ENCODE measurements around the gene LUZP4. TPM values are rescaled to one million over a fixed set of nuclear protein-coding genes. Genes with fewer than 3 reads are reported as not detected.
A peak's percentile ranks its signal among the peaks of the same experiment; 100 is the strongest.
"Not testable (repeated sequence)": the region's sequence is repeated elsewhere in the genome, so short reads cannot be mapped to it uniquely, and the experiment has no call there.

Gene LUZP4
- polyA plus RNA-seq, 4 donors, result not detected

- no peak for DNase-seq (ENCODE audit: low read depth in 4 of 4, low spot score in 2 of 4)
These were observed 43.9 kb downstream of the LUZP4 start for GRCh38 chrX:115333446-115333845.

GRCh38 chrX:115337491-115338144 lies 48.1 kb downstream of the LUZP4 start:
- DNase-seq (ENCODE audit: low read depth in 4 of 4, low spot score in 2 of 4), result no peak

GRCh38 chrX:115339441-115340025 lies 50.0 kb downstream of the LUZP4 start:
- DNase-seq (ENCODE audit: low read depth in 4 of 4, low spot score in 2 of 4), result no peak

DNA sequence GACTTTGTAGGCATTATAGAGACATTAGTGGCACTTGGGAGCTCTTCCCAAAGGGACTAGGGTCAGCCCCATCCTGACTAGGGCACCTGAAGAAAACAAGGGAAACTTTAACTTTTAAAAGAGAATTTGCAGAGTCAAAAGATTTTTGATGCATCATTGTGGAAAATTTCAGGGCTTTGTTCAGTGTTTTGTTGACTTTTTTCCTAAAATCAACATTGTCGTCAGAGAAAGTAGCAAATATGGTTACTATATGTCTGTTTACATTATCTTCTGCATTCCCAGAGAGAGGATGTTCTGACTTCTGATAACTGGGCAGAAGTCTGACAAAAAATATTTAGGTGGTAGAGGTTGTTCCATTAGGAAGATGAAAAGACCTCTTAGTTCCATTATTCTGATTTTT lies 51.9 kb downstream of the LUZP4 start:
- no peak for DNase-seq (ENCODE audit: low read depth in 4 of 4, low spot score in 2 of 4)

DNA sequence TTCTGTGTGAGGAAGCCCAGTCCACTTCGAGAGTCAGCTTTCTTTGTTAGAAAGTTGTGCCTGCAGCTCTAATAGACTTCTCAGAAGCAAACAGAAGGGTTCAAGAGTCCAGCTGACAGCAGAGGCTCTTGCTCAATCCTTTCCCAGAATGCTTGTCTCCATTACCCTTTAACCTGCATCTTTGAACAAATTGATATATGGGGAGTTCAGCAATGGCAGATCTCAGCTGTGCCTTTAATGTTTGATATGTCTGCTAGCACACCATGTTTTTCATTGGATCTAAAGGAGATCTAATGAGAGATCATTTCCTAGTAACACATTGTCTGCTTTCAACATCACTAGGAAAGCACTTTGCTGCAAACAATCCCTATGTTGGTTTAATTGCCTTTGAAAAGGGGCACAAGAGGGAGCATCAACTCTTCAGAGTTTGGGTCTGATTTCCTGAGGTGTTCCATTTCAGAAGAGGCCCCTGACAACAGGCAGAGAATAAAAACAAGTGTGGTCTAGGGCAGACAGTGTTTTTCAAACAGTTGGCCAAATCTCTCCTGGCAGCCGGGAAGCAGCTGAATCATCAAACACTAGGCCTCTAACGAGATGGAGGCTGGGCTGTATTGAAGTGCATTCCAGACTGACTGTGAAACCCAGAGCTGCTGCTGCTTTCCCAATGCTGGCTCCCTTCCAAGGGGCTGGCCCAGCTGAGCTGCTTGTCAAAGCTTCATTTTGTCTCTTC lies 55.5 kb downstream of the LUZP4 start:
- peak in 3 of 4 donors; percentile 36 to 69 (median 60) for DNase-seq (ENCODE audit: low read depth in 4 of 4, low spot score in 2 of 4)

GRCh38 chrX:115345615-115346014 lies 56.1 kb downstream of the LUZP4 start:
- no peak for DNase-seq (ENCODE audit: low read depth in 4 of 4, low spot score in 2 of 4)

DNA sequence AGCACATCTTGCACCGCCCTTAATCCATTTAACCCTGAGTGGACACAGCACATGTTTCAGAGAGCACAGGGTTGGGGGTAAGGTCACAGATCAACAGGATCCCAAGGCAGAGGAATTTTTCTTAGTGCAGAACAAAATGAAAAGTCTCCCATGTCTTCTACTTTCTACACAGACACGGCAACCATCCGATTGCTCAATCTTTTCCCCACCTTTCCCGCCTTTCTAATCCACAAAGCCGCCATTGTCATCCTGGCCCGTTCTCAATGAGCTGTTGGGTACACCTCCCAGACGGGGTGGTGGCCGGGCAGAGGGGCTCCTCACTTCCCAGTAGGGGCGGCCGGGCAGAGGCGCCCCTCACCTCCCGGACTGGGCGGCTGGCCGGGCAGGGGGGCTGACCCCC lies 57.2 kb downstream of the LUZP4 start:
- not testable (repeated sequence) for DNase-seq (ENCODE audit: low read depth in 4 of 4, low spot score in 2 of 4)

- DNase-seq (ENCODE audit: low read depth in 4 of 4, low spot score in 2 of 4), result no peak
These were observed 59.1 kb downstream of the LUZP4 start for GRCh38 chrX:115348446-115349225.

DNA sequence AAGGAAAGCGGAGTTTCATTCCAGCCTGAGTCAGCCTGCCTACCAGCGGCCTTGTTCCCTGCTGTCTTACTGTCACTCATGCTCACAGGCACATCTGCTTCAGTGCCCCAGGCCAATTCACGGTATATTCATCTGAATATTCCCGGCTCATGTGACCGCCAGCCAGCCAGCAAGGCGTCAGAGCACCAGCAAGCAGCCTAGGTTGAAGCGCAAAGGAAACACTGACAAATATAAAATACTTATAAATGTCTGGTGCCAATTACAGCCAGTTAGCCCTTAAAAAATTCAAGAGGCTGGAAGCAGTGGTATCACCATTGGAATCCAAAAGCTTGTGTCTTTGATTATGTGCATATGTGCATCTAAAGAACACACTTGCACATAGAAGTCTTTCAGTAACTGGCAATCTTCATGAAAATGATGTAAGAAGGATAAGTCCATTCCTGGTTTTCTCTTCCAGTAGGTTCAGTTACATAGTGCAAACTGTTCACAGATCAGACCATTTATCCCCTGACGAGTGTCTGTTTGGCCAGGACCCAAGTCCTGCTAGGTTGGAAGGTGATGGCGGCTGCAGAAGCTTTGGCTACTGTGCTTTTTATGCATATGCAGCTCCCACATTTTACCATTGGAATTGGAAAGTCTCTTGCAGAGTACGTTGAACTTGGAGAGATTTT lies 61.3 kb downstream of the LUZP4 start:
- DNase-seq (ENCODE audit: low read depth in 4 of 4, low spot score in 2 of 4), result no peak

GRCh38 chrX:115356369-115356768 lies 66.9 kb downstream of the LUZP4 start:
- no peak for DNase-seq (ENCODE audit: low read depth in 4 of 4, low spot score in 2 of 4)

Other genes starting within 250 kb of the LUZP4 start
- gene RBMXL3, start 100.3 kb upstream of the LUZP4 start, polyA plus RNA-seq (ENCODE audit: insufficient read length in 4 of 4), result not detected
- 10 to 100 TPM; 11.0 to 15.8 (median 12.5) TPM for gene LRCH2, start 55.6 kb upstream of the LUZP4 start, polyA plus RNA-seq (ENCODE audit: insufficient read length in 4 of 4)